GM18951 (cell line): ENCODE measurements around the gene PRND.
"Not testable (repeated sequence)": the region's sequence is repeated elsewhere in the genome, so short reads cannot be mapped to it uniquely, and the experiment has no call there.

ENCODE experiments used
- POLR2A ChIP-seq: IDR thresholded peaks from 4 replicates; pipeline ENCODE4 v1.6.1; 2011; ENCODE audit warnings: mild to moderate bottlenecking; ENCODE audit not compliant: insufficient read length, insufficient read depth; ENCODE audit errors: extremely low read depth
- in situ Hi-C: fragments of 300-500 bp; cut with MboI; formaldehyde crosslinking; loops from one replicate; pipeline ENCODE4 v1.12.0; 2022; ENCODE audit warnings: low sequenced_read_pairs, mixed read lengths, inconsistent platforms; ENCODE audit not compliant: unreplicated experiment

The PRND gene

GRCh38 chr20:4694076-4694475, 27.6 kb upstream of the PRND start:
- TF ChIP-seq POLR2A, result no peak
- in situ Hi-C loops, result no loop called here

GRCh38 chr20:4697189-4697830, 24.4 kb upstream of the PRND start:
- in situ Hi-C loops, result no loop called here
- no peak for TF ChIP-seq POLR2A

- in situ Hi-C loops, result no loop called here
- TF ChIP-seq POLR2A, result no peak
Observed at GRCh38 chr20:4697831-4698221, 23.9 kb upstream of the PRND start.

- in situ Hi-C loops, result no loop called here
- TF ChIP-seq POLR2A, result no peak
Observed at GRCh38 chr20:4699216-4699615, 22.5 kb upstream of the PRND start.

- TF ChIP-seq POLR2A, result no peak
- in situ Hi-C loops, result no loop called here
Observed at GRCh38 chr20:4699957-4700356, 21.8 kb upstream of the PRND start.

- in situ Hi-C loops, result no loop called here
- TF ChIP-seq POLR2A, result no peak
Observed at GRCh38 chr20:4702562-4703280, 19.0 kb upstream of the PRND start.

GRCh38 chr20:4703281-4703676, 18.4 kb upstream of the PRND start:
- in situ Hi-C loops, result no loop called here
- TF ChIP-seq POLR2A, result no peak

GRCh38 chr20:4706941-4707340, 14.8 kb upstream of the PRND start:
- in situ Hi-C loops, result not testable (repeated sequence)

- TF ChIP-seq POLR2A, result no peak
- in situ Hi-C loops, result no loop called here
Observed at GRCh38 chr20:4708036-4708435, 13.7 kb upstream of the PRND start.

- no peak for TF ChIP-seq POLR2A
- in situ Hi-C loops, result no loop called here
Observed at GRCh38 chr20:4708856-4709255, 12.9 kb upstream of the PRND start.

- in situ Hi-C loops, result no loop called here
- TF ChIP-seq POLR2A, result no peak
Observed at GRCh38 chr20:4709261-4710105, 12.2 kb upstream of the PRND start.

- in situ Hi-C loops, result no loop called here
- TF ChIP-seq POLR2A, result no peak
Observed at GRCh38 chr20:4710106-4710475, 11.6 kb upstream of the PRND start.

GRCh38 chr20:4711511-4711910, 10.2 kb upstream of the PRND start:
- no peak for TF ChIP-seq POLR2A
- in situ Hi-C loops, result no loop called here

- TF ChIP-seq POLR2A, result no peak
- in situ Hi-C loops, result no loop called here
Observed at GRCh38 chr20:4713401-4713800, 8.3 kb upstream of the PRND start.
